H1 (cell line): ENCODE measurements around the gene DIPK1C. TPM values are rescaled to one million over a fixed set of nuclear protein-coding genes. Genes with fewer than 3 reads are reported as not detected.

Experiments
- ASH2L ChIP-seq: fragments of 200-600, 300-600 bp; sonication (generic); IDR thresholded peaks from one replicate; pipeline ENCODE4 v1.7.1; 2017; ENCODE audit warnings: low read length
- POLR2AphosphoS5 ChIP-seq: IDR thresholded peaks from 2 replicates; pipeline ENCODE4 v1.6.1; 2011; ENCODE audit warnings: low read depth, low read length
- TAF1 ChIP-seq: IDR thresholded peaks from 2 replicates; pipeline ENCODE4 v1.6.1; 2011; ENCODE audit warnings: mild to moderate bottlenecking, low read depth, low read length
- polyA plus RNA-seq, 7 experiments: library from polyadenylated mRNA; depleted of rRNA in 3 of 7; stranded (reverse) in 5 of 7; unstranded in 2 of 7; fragments of >200 nt in 5 of 7; fragments of 200-250 nt in 2 of 7; gene quantifications; 1 replicate in 5 of 7; 2 replicates in 1 of 7; 4 replicates in 1 of 7; pipeline versions ENCODE4 v1.2.1 to v1.2.3, GENCODE V29; 2011 to 2013; ENCODE audit warnings: missing spikeins in 2 of 7, mixed read lengths in 2 of 7
- total RNA-seq: library from RNA; stranded (reverse); fragmentation: NEBNext Ultra II Directional; extraction: Animal tissue kit (Norgen Biotek cat#: 25700); gene quantifications from 2 replicates; pipeline ENCODE4 v1.2.1, GENCODE V29; 2021

DIPK1C gene
- total and polyA plus RNA-seq, 2 of the 8 experiments (the other 6 are each of a cell fraction or from before 2014, with no cell fraction given), result 0.08 TPM; not detected in 1

GRCh38 chr18:74478316-74478715 lies 21.2 kb upstream of the DIPK1C start (continued):
- TF ChIP-seq TAF1 (no peak), ASH2L (no peak), POLR2AphosphoS5 (no peak)
- TF ChIP-seq, all 59 proteins: peak for 0
